Lung (tissue), 12 donors: ENCODE measurements around the gene TINAG. TPM values are rescaled to one million over a fixed set of nuclear protein-coding genes. Genes with fewer than 3 reads are reported as not detected.

Source experiments
- ATAC-seq: fragments of 200-7000 bp; cut with Tn5 transposase; one replicate; pipeline ENCODE4 v1.9.1; 2020; ENCODE audit warnings: moderate number of reproducible peaks; ENCODE audit not compliant: insufficient read depth, low FRiP score
- DNase-seq, 3 donors: peaks; one replicate each; pipeline ENCODE4 v3.0.0-alpha.2; 2013 to 2017
- H3K27ac ChIP-seq, 2 donors: one replicate each; pipeline ENCODE4 v1.5.1; 2013; ENCODE audit warnings: mild to moderate bottlenecking in 2 of 2, moderate library complexity in 2 of 2, control low read depth in 1 of 2, inconsistent platforms in 1 of 2, low read depth in 1 of 2, low read length in 1 of 2
- H3K27me3 ChIP-seq, 3 donors: one replicate each; pipeline ENCODE4 v1.5.1; 2013; ENCODE audit warnings: low read length in 2 of 3; ENCODE audit not compliant: control insufficient read depth in 3 of 3, insufficient read depth in 3 of 3
- H3K36me3 ChIP-seq, 4 donors: one replicate each; pipeline ENCODE4 v1.5.1; 2013; ENCODE audit warnings: low read length in 4 of 4, mild to moderate bottlenecking in 1 of 4, moderate library complexity in 1 of 4; ENCODE audit not compliant: control insufficient read depth in 4 of 4, insufficient read depth in 4 of 4
- H3K4me1 ChIP-seq, 5 donors: one replicate each; pipeline ENCODE4 v1.5.1; 2013; ENCODE audit warnings: low read length in 5 of 5, mild to moderate bottlenecking in 2 of 5, moderate library complexity in 1 of 5; ENCODE audit not compliant: control insufficient read depth in 5 of 5, insufficient read depth in 5 of 5
- H3K4me3 ChIP-seq: one replicate; pipeline ENCODE4 v1.5.1; 2013; ENCODE audit warnings: mild to moderate bottlenecking, control low read depth, moderate library complexity
- H3K9ac ChIP-seq, 2 donors: one replicate each; pipeline ENCODE4 v1.5.1; 2013; ENCODE audit warnings: low read length in 2 of 2, control low read depth in 1 of 2; ENCODE audit not compliant: insufficient read depth in 1 of 2
- H3K9me3 ChIP-seq, 4 donors: one replicate each; pipeline ENCODE4 v1.5.1; 2013; ENCODE audit warnings: low read length in 3 of 4, mild to moderate bottlenecking in 1 of 4, moderate library complexity in 1 of 4; ENCODE audit not compliant: control insufficient read depth in 4 of 4, insufficient read depth in 3 of 4
- CTCF ChIP-seq: IDR thresholded peaks from 2 replicates; pipeline ENCODE4 v1.5.1; 2012; ENCODE audit warnings: mild to moderate bottlenecking; ENCODE audit errors: control extremely low read depth, extremely low read depth
- WGBS, 2 donors: extraction: QIAGEN DNeasy Blood & Tissue Kit; methylation state at CpG; one replicate each; pipeline ENCODE4 v1.1.7; 2013; 5-methylcytosine and 5-hydroxymethylcytosine counted together
- polyA plus RNA-seq, 2 donors: library from polyadenylated mRNA; stranded (reverse); fragments of 200-250 nt; gene quantifications; one replicate each; pipeline ENCODE4 v1.2.1, GENCODE V29; 2013
- total RNA-seq, 2 donors: library from RNA; depleted of rRNA in 1 of 2; stranded (reverse); fragments of >200 nt in 1 of 2; gene quantifications; one replicate each; pipeline ENCODE4 v1.2.1, GENCODE V29; 2014 to 2021
- donor health status: control.
- donor health status: control.
- donor health status: Bipolar disorder and iron deficiency.
- donor health status: healthy.
- donor health status: DM: yes; HTN: yes; CAD: no.

Gene TINAG
- total and polyA plus RNA-seq, 4 donors = not detected

GRCh38 chr6:54284161-54284860 lies 23.9 kb upstream of the TINAG start:
- DNase-seq (no peak), ATAC-seq (no peak)
- Histone ChIP-seq H3K4me3 (no peak overlapping the region), H3K27me3 (no peaks in the 10 kb centered on the region), H3K9me3 (no peaks in the 10 kb centered on the region), H3K27ac (no peak overlapping the region), H3K4me1 (peaks cover 0 to 1% (median 0%) of the 10 kb centered on the region in 5 donors), H3K9ac (no peak overlapping the region), H3K36me3 (no peaks in the 10 kb centered on the region)
- TF ChIP-seq CTCF = no peak
- WGBS, 2 donors = 77 to 86% methylated on average over 3 of the region's 3 CpGs

DNA sequence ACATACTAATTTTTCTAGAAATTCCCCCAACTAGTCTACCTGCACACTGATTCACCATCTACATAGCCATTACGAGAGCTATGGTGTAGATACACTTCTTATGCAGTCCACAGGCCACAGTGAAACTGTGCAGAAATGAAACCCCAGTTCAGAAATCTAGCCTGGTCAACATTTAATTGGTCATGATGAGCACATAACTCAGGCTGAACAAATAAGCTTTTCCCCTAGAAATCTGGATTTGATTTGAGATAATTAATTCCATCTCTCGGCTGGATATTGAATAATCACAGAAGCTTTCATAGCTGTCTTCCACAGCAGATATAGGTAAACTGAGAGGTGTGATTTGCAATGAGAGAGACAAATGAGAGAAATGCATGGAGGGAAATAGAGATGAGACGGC lies 22.6 kb upstream of the TINAG start:
- H3K27ac ChIP-seq = no peak overlapping the region
- no peak for TF ChIP-seq CTCF
- H3K27me3 ChIP-seq = no peaks in the 10 kb centered on the region
- ATAC-seq (no peak), DNase-seq (no peak)
- no peaks in the 10 kb centered on the region for H3K36me3 ChIP-seq
- peaks cover 0 to 1% (median 0%) of the 10 kb centered on the region in 5 donors for H3K4me1 ChIP-seq
- WGBS, 2 donors = 84 to 87% methylated on average over 3 of the region's 3 CpGs
- H3K9me3 ChIP-seq = no peaks in the 10 kb centered on the region
- H3K4me3 ChIP-seq = no peak overlapping the region
- no peak overlapping the region for H3K9ac ChIP-seq

DNA sequence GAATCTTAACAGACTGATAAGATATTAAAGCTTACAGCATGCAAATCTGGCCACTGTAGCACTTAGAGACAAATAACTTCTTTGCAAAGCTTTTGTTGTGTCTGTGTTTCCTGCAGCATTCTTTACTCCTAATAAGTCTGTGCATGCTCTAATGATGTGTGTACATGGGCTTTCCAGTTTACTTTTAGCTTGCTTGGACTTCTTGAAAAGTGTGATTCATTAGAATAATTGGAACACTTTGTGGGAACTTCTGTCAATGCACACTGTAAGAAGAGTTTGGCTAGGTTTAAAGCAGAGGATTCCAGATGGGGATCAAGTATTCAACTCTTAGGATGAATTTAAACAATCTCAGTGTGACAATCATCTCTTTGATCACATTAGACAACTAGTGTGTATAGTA lies 22.1 kb upstream of the TINAG start:
- Histone ChIP-seq H3K4me3 (no peak overlapping the region), H3K27me3 (no peaks in the 10 kb centered on the region), H3K9ac (no peak overlapping the region), H3K36me3 (no peaks in the 10 kb centered on the region), H3K9me3 (no peaks in the 10 kb centered on the region), H3K27ac (no peak overlapping the region), H3K4me1 (peaks cover 0 to 1% (median 0%) of the 10 kb centered on the region in 5 donors)
- ATAC-seq (no peak), DNase-seq (no peak)
- TF ChIP-seq CTCF = no peak

DNA sequence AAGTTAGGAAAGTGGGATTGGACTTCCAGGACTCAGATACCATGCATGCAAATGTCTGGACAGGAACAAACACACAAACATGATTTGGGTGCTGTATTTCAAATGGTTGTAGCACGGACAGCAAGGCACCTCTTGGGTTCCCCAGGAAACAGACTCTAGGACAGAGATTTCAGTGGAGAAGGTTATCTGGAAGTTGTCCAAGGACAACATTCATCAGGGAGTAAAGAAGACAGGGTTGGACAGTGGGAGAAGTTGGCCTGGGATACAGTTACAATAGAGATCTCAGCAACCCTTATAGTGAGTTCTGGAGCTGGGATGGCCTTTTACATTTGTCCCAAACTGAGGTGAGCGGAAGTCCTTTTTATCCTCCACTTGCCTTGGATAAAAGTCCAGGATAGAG lies 19.8 kb upstream of the TINAG start:
- no peak for DNase-seq
- peaks cover 0 to 1% (median 0%) of the 10 kb centered on the region in 5 donors for H3K4me1 ChIP-seq
- no peak overlapping the region for H3K4me3 ChIP-seq
- no peak overlapping the region for H3K9ac ChIP-seq
- H3K27ac ChIP-seq = no peak overlapping the region
- WGBS, 2 donors = 87 to 96% methylated on average over 2 of the region's 2 CpGs
- no peaks in the 10 kb centered on the region for H3K27me3 ChIP-seq
- TF ChIP-seq CTCF = no peak
- H3K36me3 ChIP-seq = no peaks in the 10 kb centered on the region
- no peaks in the 10 kb centered on the region for H3K9me3 ChIP-seq
- no peak for ATAC-seq
